Fibroblast of lung (primary cell): ENCODE results near the gene PIWIL4. TPM values are rescaled to one million over a fixed set of nuclear protein-coding genes. Genes with fewer than 3 reads are reported as not detected.

ENCODE experiments used
- DNase-seq, 2 donors: peaks; one replicate each; pipeline versions ENCODE4 v3.0.0 to v3.0.0-alpha.2; 2010; ENCODE audit warnings: low read depth in 2 of 2
- H2AFZ ChIP-seq: 2 replicates; pipeline ENCODE4 v1.5.1; 2012; ENCODE audit warnings: low read length, control low read depth, inconsistent platforms
- H3K27ac ChIP-seq: 2 replicates; pipeline ENCODE4 v1.5.1; 2011; ENCODE audit warnings: low read length, control low read depth; ENCODE audit not compliant: insufficient read depth
- H3K27me3 ChIP-seq: 2 replicates; pipeline ENCODE4 v1.5.1; 2011; ENCODE audit warnings: mild to moderate bottlenecking, low read length; ENCODE audit not compliant: control insufficient read depth, insufficient read depth
- H3K36me3 ChIP-seq: 2 replicates; pipeline ENCODE4 v1.5.1; 2011; ENCODE audit warnings: low read length; ENCODE audit not compliant: control insufficient read depth, insufficient read depth
- H3K4me1 ChIP-seq: 2 replicates; pipeline ENCODE4 v1.5.1; 2011; ENCODE audit warnings: low read length; ENCODE audit not compliant: control insufficient read depth, insufficient read depth; ENCODE audit errors: extremely low read depth
- H3K4me2 ChIP-seq: 2 replicates; pipeline ENCODE4 v1.5.1; 2011; ENCODE audit warnings: low read length, control low read depth; ENCODE audit not compliant: insufficient read depth; ENCODE audit errors: extremely low read depth
- H3K4me3 ChIP-seq, 4 experiments: fragments of 200-600 bp in 1 of 4; sonication (generic) in 1 of 4; replicated peaks in 1 of 4; 2 replicates each; pipeline ENCODE4 v1.5.1; 2011 to 2016; ENCODE audit warnings: low read length in 4 of 4, low read depth in 3 of 4, mild to moderate bottlenecking in 3 of 4, control low read depth in 2 of 4, inconsistent platforms in 1 of 4, mixed read lengths in 1 of 4; ENCODE audit not compliant: insufficient read depth in 1 of 4; ENCODE audit errors: control extremely low read depth in 1 of 4
- H3K79me2 ChIP-seq: 2 replicates; pipeline ENCODE4 v1.5.1; 2012; ENCODE audit warnings: mild to moderate bottlenecking, low read length, inconsistent platforms; ENCODE audit not compliant: control insufficient read depth, insufficient read depth
- H3K9ac ChIP-seq: 2 replicates; pipeline ENCODE4 v1.5.1; 2011; ENCODE audit warnings: mild to moderate bottlenecking, low read length, control low read depth; ENCODE audit not compliant: insufficient read depth
- H3K9me3 ChIP-seq: 2 replicates; pipeline ENCODE4 v1.5.1; 2012; ENCODE audit warnings: low read depth, low read length; ENCODE audit not compliant: control insufficient read depth, insufficient read depth
- H4K20me1 ChIP-seq: 2 replicates; pipeline ENCODE4 v1.5.1; 2011; ENCODE audit warnings: low read length; ENCODE audit not compliant: control insufficient read depth, insufficient read depth; ENCODE audit errors: extremely low read depth
- CTCF ChIP-seq, 2 donors: IDR thresholded peaks in 1 of 2; conservative IDR thresholded peaks in 1 of 2; 1 replicate in 1 of 2; 2 replicates in 1 of 2; pipeline ENCODE4 v1.5.1; 2011 to 2012; ENCODE audit warnings: low read length in 2 of 2, control low read depth in 1 of 2, inconsistent platforms in 1 of 2, low read depth in 1 of 2, mild to moderate bottlenecking in 1 of 2
- EZH2 ChIP-seq: IDR thresholded peaks from 2 replicates; pipeline ENCODE4 v1.5.1; 2012; ENCODE audit warnings: low read length, control low read depth, mild to moderate bottlenecking; ENCODE audit errors: missing control alignments
- polyA plus RNA-seq, 2 donors: library from polyadenylated mRNA; depleted of rRNA in 1 of 2; stranded (reverse) in 1 of 2; unstranded in 1 of 2; fragments of >200 nt; gene quantifications; 2 replicates each; pipeline ENCODE4 v1.2.1, GENCODE V29; 2011 to 2012; ENCODE audit warnings: missing spikeins in 1 of 2
- total RNA-seq: library from RNA; depleted of rRNA; stranded (reverse); fragments of >200 nt; gene quantifications from 2 replicates; pipeline ENCODE4 v1.2.1, GENCODE V29; 2014

PIWIL4 gene
- total and polyA plus RNA-seq, 2 donors (not counting 1 experiment from before 2014, with no cell fraction given) = 1.2 to 3.3 TPM

GRCh38 chr11:94544646-94545263, 22.4 kb upstream of the PIWIL4 start:
- Histone ChIP-seq H3K79me2 (peaks cover 13% of the 10 kb centered on the region), H3K4me1 (no peaks in the 10 kb centered on the region), H3K9ac (peak overlapping the region; percentile 95), H3K27ac (peak overlapping the region; percentile 92), H3K27me3 (no peaks in the 10 kb centered on the region), H3K36me3 (no peaks in the 10 kb centered on the region), H3K4me2 (peak overlapping the region; percentile 72), H2AFZ (peak overlapping the region; percentile 52), H3K4me3 (peak overlapping the region; percentile 21 to 69 (median 51)), H3K9me3 (no peaks in the 10 kb centered on the region), H4K20me1 (no peaks in the 10 kb centered on the region)
- TF ChIP-seq EZH2 (no peak), CTCF (conservative IDR thresholded peaks at IDR 0.05 in 1 of 2, IDR thresholded peaks at IDR 0.05 in 1 of 2; ENCODE audit: low read depth in 1 of 2, low read length in 2 of 2) (no peak)
- no peak for DNase-seq

- H3K9ac ChIP-seq = no peak overlapping the region
- H3K4me2 ChIP-seq = peak overlapping the region; percentile 72
- H3K36me3 ChIP-seq = no peaks in the 10 kb centered on the region
- no peak for DNase-seq
- no peaks in the 10 kb centered on the region for H3K9me3 ChIP-seq
- H3K27ac ChIP-seq = no peak overlapping the region
- peaks cover 13% of the 10 kb centered on the region for H3K79me2 ChIP-seq
- H2AFZ ChIP-seq = no peak overlapping the region
- H3K27me3 ChIP-seq = no peaks in the 10 kb centered on the region
- TF ChIP-seq CTCF (conservative IDR thresholded peaks at IDR 0.05 in 1 of 2, IDR thresholded peaks at IDR 0.05 in 1 of 2; ENCODE audit: low read depth in 1 of 2, low read length in 2 of 2) (no peak), EZH2 (no peak)
- H4K20me1 ChIP-seq = no peaks in the 10 kb centered on the region
- no peaks in the 10 kb centered on the region for H3K4me1 ChIP-seq
- peak overlapping the region; percentile 24 to 69 (median 51) for H3K4me3 ChIP-seq
Observed at GRCh38 chr11:94545264-94546161, 21.7 kb upstream of the PIWIL4 start.

GRCh38 chr11:94546162-94546470, 21.1 kb upstream of the PIWIL4 start:
- peak overlapping the region; percentile 5 to 69 (median 38) for H3K4me3 ChIP-seq
- no peaks in the 10 kb centered on the region for H4K20me1 ChIP-seq
- H2AFZ ChIP-seq = no peak overlapping the region
- no peaks in the 10 kb centered on the region for H3K27me3 ChIP-seq
- no peak overlapping the region for H3K9ac ChIP-seq
- peak overlapping the region; percentile 72 for H3K4me2 ChIP-seq
- H3K79me2 ChIP-seq = peaks cover 13% of the 10 kb centered on the region
- no peaks in the 10 kb centered on the region for H3K36me3 ChIP-seq
- TF ChIP-seq EZH2 = no peak
- no peak for TF ChIP-seq CTCF (conservative IDR thresholded peaks at IDR 0.05 in 1 of 2, IDR thresholded peaks at IDR 0.05 in 1 of 2; ENCODE audit: low read depth in 1 of 2, low read length in 2 of 2)
- H3K9me3 ChIP-seq = no peaks in the 10 kb centered on the region
- no peak overlapping the region for H3K27ac ChIP-seq
- no peaks in the 10 kb centered on the region for H3K4me1 ChIP-seq
- no peak for DNase-seq
